Right ventricle myocardium inferior (tissue), 1 donor: ENCODE results near the gene SSBP3. TPM values are rescaled to one million over a fixed set of nuclear protein-coding genes. Genes with fewer than 3 reads are reported as not detected.
A peak's percentile ranks its signal among the peaks of the same experiment; 100 is the strongest.

Experiments used
- ATAC-seq: fragments of 200-7000 bp; cut with Tn5 transposase; one replicate; pipeline ENCODE4 v1.9.1; 2020; ENCODE audit warnings: mild to moderate bottlenecking, moderate library complexity
- DNase-seq: peaks from one replicate; pipeline ENCODE4 v3.0.0; 2021; ENCODE audit errors: missing footprints
- intact Hi-C: fragments of 100-400 bp; cut with DNase I; formaldehyde crosslinking; loops from one replicate; pipeline ENCODE4 v1.11.0; 2022
- total RNA-seq: library from RNA; stranded (reverse); fragmentation: NEBNext Ultra II Directional; extraction: Animal tissue kit (Norgen Biotek cat#: 25700); gene quantifications from one replicate; pipeline ENCODE4 v1.2.1, GENCODE V29; 2021
- donor health status: DM: no; HTN: yes; CAD: no; lungs with severe emphysema.

The SSBP3 gene
- total RNA-seq, 1 donor from 2014 or later = 53.6 TPM

GRCh38 chr1:54415533-54415932, 9.3 kb upstream of the SSBP3 start:
- DNase-seq (no peak), ATAC-seq (no peak)
- intact Hi-C loops = no loop called here

- ATAC-seq (no peak), DNase-seq (no peak)
- intact Hi-C loops = no loop called here
Measured at GRCh38 chr1:54413732-54414131, 7.5 kb upstream of the SSBP3 start.

GRCh38 chr1:54413295-54413694, 7.1 kb upstream of the SSBP3 start:
- DNase-seq = no peak
- no peak for ATAC-seq
- intact Hi-C loops = no loop called here

- intact Hi-C loops = no loop called here
- DNase-seq = no peak
Measured at GRCh38 chr1:54410359-54410758, 4.2 kb upstream of the SSBP3 start.

GRCh38 chr1:54409156-54410142, 3.3 kb upstream of the SSBP3 start:
- DNase-seq (no peak), ATAC-seq (no peak)
- intact Hi-C loops = loop anchor here (5.0 to 10.0 kb wide), 3 partner anchors 175 to 335 kb away; no protein-coding TSS in a partner anchor

More at GRCh38 chr1:54410359-54410758, 4.2 kb upstream of the SSBP3 start:
- ATAC-seq = no peak

GRCh38 chr1:54408147-54409066, 2.2 kb upstream of the SSBP3 start:
- intact Hi-C loops = loop anchor here (5.0 to 10.0 kb wide), 3 partner anchors 176 to 334 kb away; no protein-coding TSS in a partner anchor
- DNase-seq = no peak
- ATAC-seq = no peak

GRCh38 chr1:54407404-54408146, 1.4 kb upstream of the SSBP3 start:
- DNase-seq (no peak), ATAC-seq (peak; percentile 71)
- intact Hi-C loops = loop anchor here (1.0 to 10.0 kb wide), 6 partner anchors 81 to 333 kb away; partner anchors contain the start of genes CYB5RL and MRPL37

GRCh38 chr1:54407154-54407403, 885 bp upstream of the SSBP3 start:
- intact Hi-C loops = loop anchor here (1.0 to 10.0 kb wide), 6 partner anchors 81 to 332 kb away; partner anchors contain the start of genes CYB5RL and MRPL37
- ATAC-seq (no peak), DNase-seq (no peak)

GRCh38 chr1:54405898-54406293, 298 bp downstream of the SSBP3 start:
- intact Hi-C loops = loop anchor here (2.0 to 10.0 kb wide), 5 partner anchors 95 to 331 kb away; partner anchors contain the start of genes CYB5RL and MRPL37
- ATAC-seq (no peak), DNase-seq (no peak)

GRCh38 chr1:54404939-54405897, 976 bp downstream of the SSBP3 start:
- DNase-seq (no peak), ATAC-seq (no peak)
- intact Hi-C loops = loop anchor here (5.0 to 10.0 kb wide), 3 partner anchors 180 to 330 kb away; no protein-coding TSS in a partner anchor

- intact Hi-C loops = loop anchor here (10.0 kb wide), 2 partner anchors 181 to 329 kb away; no protein-coding TSS in a partner anchor
- DNase-seq (no peak), ATAC-seq (no peak)
Measured at GRCh38 chr1:54404263-54404662, 1.9 kb downstream of the SSBP3 start.

GRCh38 chr1:54403808-54404261, 2.4 kb downstream of the SSBP3 start:
- intact Hi-C loops = loop anchor here (10.0 kb wide), 2 partner anchors 181 to 329 kb away; no protein-coding TSS in a partner anchor
- DNase-seq (no peak), ATAC-seq (no peak)

- DNase-seq = no peak
- no peak for ATAC-seq
- intact Hi-C loops = loop anchor here (10.0 kb wide), 2 partner anchors 181 to 329 kb away; no protein-coding TSS in a partner anchor
Measured at GRCh38 chr1:54403405-54403804, 2.8 kb downstream of the SSBP3 start.

- ATAC-seq = no peak
- intact Hi-C loops = loop anchor here (10.0 kb wide), 2 partner anchors 182 to 328 kb away; no protein-coding TSS in a partner anchor
- no peak for DNase-seq
Measured at GRCh38 chr1:54402896-54403295, 3.3 kb downstream of the SSBP3 start.

- no peak for ATAC-seq
- intact Hi-C loops = loop anchor here (10.0 kb wide), 2 partner anchors 183 to 327 kb away; no protein-coding TSS in a partner anchor
- no peak for DNase-seq
Measured at GRCh38 chr1:54401799-54402198, 4.4 kb downstream of the SSBP3 start.

GRCh38 chr1:54400329-54400728, 5.9 kb downstream of the SSBP3 start:
- intact Hi-C loops = loop anchor here (10.0 kb wide), 2 partner anchors 184 to 326 kb away; no protein-coding TSS in a partner anchor
- ATAC-seq = no peak
- DNase-seq = no peak

- no peak for ATAC-seq
Measured at GRCh38 chr1:54399765-54400164, 6.4 kb downstream of the SSBP3 start.

More at GRCh38 chr1:54399765-54400164, 6.4 kb downstream of the SSBP3 start:
- intact Hi-C loops = loop anchor here (10.0 kb wide), 2 partner anchors 185 to 325 kb away; no protein-coding TSS in a partner anchor
- DNase-seq = no peak
